Measurements from ENCODE around the gene JSRP1.
"Not testable (repeated sequence)": the region's sequence is repeated elsewhere in the genome, so short reads cannot be mapped to it uniquely, and the experiment has no call there.

Gene JSRP1

DNA sequence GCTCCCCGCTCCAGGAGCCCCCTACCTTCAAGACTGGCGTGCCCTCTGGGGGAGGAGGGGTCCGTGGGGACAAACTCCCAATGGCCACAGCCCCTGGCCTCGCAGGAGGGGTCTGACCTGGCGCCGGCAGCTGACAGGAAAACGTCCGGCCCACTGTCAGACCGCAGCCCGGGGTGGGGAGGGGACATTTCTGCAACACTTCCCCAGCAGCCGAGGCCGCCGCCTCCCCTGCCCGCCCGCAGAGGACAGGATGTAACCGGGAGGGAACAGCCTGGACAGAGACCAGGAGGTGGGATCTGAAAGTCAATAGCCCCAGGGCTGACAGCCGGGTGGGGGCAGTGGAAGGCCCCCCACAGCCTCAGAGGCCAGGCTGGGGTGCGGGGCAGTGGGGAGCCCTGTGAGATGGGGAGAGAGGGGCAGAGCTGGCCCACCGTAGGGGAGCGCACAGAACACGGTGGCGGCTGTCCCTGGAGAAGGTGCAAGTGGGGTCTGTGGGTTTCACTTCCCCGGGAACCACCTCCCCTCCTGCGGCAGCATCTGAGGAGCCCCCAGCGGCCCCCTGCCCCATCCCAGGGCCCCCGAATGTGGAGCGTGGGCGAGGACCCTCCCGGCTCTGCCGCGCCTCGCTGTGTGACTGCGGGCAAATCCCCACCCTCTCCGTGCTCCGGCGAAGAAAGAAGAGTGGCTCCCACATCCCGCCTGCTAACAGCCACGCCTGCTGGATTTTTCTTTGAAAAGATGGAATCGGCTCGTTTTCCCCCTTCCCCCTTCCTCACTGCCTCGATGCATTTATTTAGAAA is 26.0 kb upstream of the JSRP1 start, which contains the start of gene PEAK3:
Gene PEAK3 (minus strand): TSS at position 114 of the 800 bp plus-strand sequence. CDS start 1,244 bp downstream, outside the sequence.
- peak; percentile 12 for DNase-seq

DNA sequence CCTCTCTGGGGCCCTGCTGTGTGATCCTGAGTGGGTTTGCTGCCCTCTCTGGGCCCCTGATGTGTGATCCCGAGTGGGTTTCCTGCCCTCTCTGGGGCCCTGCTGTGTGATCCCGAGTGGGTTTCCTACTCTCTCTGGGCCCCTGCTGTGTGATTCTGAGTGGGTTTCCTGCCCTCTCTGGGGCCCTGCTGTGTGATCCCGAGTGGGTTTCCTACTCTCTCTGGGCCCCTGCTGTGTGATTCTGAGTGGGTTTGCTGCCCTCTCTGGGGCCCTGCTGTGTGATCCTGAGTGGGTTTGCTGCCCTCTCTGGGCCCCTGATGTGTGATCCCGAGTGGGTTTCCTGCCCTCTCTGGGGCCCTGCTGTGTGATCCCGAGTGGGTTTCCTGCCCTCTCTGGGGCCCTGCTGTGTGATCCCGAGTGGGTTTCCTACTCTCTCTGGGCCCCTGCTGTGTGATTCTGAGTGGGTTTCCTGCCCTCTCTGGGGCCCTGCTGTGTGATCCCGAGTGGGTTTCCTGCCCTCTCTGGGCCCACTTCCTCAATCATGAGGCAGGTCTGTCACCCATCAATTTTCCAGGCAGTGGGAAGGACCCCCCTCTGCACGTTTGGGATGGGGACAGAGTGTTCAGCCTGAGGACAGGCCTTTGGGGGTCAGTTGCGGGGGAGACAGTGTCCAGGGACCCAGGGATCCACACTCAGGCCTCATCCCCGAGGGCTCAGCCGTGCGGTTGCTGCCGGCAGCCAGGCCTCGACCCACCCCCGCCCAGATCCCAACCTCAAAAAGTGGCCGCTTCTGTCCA is 25.2 kb upstream of the JSRP1 start:
- DNase-seq: not testable (repeated sequence)

DNA sequence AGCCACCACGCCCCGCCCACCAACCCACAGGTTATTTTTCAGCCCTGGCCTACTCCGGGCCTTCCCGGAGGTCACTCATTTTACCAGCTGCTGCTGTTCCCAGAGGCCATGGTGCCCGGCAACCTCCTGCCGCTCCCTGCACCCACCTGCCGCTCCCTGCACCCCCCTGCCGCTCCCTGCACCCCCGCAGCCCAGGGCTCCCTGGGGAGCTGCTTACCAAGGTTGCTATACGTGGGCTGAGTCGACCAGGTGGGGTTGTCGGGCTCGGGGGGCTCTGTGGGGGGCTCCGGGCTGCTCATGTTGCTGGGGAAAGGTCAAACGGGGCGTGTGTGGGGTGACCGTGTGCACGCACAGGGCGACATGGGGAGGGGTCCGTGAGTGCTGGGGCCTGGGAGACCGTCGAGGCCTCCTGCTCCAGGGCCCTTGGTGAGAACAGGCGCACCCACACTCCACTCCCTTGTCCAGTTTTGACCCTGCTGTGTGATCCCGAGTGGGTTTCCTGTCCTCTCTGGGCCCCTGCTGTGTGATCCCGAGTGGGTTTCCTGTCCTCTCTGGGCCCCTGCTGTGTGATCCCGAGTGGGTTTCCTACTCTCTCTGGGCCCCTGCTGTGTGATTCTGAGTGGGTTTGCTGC is 24.5 kb upstream of the JSRP1 start:
- no peak for DNase-seq

DNA sequence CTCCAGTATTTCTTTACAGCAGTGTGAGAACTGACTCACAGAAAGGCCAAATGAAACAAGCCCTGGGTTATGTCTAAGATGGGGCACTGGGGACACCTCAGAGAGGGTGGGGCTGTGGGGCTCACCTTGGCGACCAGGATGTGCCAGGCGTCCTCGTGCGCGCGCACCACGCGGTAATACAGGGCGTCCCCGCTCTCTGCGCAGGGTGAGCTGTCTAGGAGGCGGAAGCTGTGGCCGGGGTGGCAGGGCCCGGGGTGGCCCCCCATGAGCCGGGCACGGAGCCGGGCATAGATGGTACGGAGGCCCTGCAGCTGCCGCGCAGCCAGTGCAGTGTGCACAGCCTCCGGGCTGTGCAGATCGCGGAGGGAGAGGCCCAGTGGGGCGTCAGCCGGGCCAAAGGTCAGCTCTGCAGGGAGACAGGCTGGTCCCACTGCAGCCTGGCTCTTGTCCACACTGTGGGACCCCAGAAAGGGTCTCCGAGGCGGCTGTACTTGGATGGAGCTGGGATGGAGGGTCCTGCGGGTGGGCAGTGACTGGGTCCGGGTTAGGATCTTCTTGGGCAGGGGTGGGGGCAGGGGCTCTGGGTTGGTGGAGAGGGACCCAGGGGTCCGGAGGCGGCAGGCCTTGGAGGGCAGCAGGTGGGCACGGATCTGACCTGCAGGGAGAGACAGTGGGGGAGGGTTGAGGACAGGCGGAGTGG is 22.4 kb upstream of the JSRP1 start:
- no peak for DNase-seq

DNA sequence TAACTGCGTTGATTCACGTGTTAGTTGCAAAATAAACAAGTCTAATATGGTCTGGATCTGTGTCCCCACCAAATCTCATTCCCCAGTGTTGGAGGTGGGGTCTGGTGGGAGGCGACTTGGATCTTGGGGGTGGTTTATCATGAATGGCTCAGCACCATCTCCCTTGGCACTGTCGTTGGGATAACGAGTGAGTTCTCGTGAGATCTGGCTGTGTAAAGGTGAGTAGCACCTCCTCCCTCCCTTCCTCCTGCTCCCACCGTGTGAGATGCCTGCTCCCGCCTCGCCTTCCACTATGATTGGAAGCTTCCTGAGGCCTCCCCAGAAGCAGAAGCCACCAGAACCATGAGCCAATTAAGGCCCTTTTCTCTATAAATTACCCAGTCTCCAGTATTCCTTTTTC is 20.9 kb upstream of the JSRP1 start:
- no peak for DNase-seq

DNA sequence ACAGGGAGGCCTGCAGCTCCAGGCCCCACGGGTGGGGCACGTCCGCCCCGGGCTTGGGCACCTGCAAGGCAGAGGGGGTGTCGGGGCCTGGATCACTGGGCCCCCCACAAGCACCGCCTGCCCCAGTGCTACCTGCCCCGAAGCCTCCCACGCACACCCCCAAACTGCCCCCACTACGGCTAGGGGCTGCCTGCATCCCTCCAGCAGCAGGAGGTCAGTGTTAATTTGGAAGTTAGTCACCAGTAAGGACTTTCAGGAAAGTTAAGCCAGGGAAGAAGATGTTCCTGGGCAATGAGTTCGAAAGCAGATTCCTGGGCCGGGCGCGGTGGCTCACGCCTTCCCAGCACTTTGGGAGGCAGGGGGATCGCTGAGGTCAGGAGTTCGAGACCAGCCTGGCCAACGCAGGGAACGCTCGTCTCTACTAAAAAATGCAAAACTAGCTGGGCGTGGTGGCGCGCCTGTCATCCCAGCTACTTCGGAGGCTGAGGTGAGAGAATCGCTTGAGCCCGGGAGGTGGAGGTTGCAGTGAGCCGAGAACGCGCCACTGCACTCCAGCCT is 20.3 kb upstream of the JSRP1 start:
- no peak for DNase-seq

DNA sequence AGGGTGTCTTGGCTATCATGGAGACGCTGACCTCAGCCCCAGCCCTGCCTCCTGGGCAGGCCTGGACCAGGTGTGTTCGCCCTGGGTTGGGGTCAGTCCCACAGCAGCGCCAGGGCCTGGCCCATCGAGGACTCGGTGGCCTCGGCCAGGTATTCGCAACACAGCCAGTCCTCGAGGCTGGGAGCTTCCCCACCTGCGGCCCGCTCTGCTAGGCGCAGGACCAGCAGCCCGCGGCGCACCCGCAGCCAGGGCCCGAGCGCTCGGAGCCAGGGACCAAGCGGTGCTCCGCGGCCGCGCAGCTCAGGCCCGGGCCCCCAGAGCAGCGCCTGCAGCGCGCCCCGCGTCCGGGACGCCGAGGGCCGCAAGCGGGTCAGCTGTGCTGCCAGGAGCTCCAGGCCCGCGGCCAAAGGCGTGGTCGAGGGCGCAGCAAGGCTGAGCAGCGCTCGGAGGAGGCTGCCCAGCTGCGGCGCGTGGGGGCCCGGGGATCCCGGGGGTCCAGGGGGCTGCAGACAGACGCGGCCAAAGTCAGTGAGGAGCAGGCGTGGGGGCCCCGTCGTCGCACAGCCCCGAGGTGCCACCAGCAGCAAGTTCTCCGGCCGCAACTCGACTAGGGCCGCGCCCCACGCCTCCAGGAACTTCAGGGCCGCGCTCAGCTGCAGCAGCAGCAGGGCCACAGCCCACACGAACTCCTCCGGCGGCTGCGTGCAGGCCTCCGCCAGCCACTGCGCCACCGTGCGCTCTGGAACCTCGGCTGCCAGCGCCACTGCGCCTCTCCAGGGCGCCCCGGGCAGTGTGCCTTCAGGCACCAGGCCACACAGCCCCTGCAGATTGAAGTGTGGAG is 19.6 kb upstream of the JSRP1 start:
- no peak for DNase-seq

DNA sequence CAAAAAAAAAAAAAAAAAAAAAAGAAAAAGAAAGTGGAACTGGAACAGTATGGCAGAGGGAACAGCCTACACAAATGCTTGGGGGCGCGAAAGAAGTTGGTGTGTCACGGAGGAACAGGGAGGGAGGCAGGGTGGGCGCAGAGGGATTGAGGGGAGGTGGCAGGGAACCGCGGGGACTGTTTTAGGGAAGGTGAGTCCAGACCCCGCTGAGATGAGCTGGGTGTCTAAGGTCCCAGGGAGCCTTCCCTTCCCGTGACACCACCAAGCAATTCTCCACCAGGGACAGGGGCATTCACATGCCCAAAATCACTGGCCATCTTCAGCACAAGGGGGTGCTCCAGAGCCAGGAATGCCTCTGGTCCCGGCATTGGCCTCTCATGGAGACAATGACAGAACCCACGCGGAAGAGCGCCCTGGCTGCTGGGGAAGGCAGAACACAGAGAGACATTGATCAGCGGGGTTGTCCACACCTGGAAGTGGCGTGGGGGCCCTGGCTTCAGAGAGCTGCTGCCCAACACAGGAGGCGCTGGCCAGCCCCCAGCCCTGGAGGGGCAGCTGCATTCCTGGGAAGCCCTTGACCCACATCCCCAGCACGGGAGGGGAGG is 18.8 kb upstream of the JSRP1 start:
- DNase-seq: peak; percentile 27

DNA sequence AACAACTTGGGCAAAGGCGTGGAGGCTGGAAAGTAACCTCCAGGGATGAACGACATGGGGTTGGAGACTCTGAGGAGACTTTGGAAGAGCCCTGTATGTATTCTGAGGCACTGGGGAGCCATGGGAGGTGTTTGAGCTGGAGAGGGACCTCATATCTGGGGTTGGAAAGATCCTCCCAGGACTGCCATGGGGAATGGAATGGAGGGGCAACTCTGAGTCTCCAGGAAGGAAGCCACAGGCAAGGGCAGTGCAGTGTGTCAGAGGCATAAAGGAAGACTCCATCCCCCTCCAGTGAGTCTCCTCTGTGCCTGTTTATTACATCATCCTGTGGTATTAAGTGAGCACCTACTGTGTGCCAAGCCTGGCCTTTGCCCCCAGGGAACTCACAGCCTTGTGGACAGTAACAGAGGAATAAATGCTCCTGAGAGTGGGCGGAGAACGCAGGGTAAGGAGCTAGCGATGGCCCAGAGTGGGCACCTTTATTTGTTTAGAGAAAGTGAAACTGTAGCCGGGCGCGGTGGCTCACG is 18.0 kb upstream of the JSRP1 start:
- DNase-seq: no peak

DNA sequence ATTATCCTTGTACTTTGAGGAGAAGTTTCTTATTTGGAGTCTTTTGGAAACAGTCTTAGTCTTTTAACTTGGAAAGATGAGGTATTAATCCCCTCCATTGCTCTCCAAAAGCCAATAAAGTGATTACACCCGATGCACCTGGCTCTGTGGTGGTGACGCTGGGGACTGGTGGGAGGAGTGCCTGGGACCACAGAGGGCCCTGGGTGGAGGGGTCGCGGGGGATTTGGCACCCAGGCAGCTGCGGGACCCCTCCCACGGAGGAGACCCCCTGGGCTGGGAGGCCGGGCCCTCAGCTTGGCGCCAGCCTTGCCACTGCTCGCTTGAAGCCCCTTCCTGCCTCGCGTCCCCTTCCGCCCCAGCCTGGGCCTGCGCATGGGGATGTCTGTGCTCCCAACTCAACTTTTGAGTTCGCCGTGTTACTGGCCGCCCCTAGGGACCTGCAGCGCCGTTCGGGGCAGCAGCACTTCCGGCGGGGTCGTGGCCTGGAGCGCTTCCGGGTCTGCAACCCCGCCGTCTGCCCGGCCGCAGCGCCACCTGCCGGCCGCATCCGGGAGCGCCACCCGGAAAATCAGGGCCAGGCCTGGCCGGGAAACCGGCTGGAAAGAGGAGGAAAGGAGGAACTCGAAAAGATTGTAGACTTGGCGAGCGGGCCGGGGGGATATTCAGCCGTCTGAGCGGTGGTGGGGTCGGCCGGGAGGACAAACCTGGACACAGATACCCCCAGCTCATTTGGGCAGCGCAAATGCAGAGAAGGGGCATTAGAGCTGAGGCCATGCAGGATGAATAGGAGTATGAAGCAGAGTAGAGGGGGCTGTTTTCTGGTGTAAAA is 17.4 kb upstream of the JSRP1 start:
- peak; percentile 20 for DNase-seq

DNA sequence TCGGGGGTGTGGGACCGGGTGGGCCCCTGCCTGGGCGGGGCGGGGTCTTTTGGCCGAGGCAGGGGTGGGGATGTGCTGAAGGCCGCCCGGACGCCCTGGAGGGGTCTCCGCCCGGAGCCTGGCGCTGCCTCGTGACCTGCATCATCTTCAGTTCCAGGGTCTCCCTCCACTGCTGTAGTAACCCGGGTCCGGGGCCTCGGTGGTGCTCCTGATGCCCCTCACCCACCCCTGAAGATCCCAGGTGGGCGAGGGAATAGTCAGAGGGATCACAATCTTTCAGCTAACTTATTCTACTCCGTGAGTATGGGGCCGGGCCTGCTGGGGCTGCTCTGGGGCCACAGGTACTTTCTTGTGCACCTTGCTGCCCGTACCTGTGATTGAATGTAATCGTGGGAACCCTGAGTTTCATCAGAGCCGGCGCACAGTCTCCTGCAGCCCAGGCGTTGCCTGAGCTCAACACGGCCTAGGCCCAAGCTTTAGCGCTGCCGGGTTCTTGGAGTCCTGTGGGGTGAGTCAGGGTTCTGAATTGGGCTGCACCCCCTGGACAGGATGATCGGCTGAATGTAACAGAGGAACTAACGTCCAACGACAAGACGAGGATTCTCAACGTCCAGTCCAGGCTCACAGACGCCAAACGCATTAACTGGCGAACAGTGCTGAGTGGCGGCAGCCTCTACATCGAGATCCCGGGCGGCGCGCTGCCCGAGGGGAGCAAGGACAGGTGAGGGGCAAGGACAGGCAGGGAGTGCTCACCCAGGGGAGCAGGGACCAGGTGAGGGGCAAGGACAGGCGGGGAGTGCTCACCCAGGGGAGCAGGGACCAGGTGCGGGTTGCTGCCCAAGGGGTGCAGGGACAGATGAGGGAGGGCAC is 15.3 kb upstream of the JSRP1 start:
- DNase-seq: no peak

DNA sequence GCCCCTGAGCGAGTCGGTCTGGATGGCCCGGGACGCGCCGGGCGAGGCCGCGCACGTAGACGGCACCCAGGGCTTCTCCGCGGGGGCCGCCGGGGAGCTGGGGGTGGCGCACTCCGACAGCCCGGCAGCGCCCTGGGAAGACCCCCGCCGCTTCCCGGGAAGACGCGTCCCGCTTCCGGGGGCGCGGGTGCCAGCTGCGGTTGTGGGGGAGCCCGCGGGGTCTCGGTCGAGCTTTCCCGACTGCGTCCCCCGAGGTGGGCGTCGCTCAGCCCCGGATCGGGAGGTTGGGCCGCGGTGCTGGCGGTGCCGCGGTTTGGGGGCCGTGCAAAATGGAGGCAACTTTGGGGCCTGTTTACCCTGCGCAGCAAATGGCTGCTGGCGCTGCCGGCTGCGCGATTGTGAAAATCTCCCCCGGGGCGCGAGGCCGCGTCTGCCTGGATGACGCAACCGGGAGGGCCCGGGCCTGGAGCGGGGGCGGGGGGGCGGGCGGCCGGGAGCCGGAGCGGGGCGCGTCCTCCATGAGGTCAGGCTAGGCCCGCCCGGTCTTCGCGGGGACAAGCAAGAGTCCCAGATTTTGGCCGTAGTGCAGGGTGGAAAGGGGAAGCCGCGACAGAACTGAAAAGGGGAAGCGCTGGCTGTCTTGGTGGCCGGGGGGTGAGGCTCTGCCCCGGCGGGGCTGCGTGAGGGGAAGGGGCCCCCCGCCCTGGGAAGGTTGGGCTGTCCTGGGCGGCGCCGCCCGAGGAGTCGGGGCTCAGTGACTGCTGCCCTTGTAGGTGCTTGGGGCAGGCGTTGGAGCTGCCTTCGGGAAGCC is 14.4 kb upstream of the JSRP1 start:
- peak; percentile 64 for DNase-seq

DNA sequence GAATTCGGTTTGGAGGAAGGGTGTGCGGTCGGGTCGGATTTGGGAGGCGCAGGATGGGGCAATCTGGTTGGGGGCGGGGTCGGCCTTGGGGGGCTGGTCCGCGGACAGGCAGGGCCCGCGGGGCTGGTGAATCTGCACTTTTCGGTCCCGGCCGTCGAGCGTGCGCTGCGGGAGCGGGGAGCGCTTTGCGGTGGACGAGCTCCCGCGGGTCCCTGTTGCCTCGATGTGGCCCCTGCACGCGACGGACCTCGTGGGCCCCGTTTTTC is 13.9 kb upstream of the JSRP1 start:
- no peak for DNase-seq

DNA sequence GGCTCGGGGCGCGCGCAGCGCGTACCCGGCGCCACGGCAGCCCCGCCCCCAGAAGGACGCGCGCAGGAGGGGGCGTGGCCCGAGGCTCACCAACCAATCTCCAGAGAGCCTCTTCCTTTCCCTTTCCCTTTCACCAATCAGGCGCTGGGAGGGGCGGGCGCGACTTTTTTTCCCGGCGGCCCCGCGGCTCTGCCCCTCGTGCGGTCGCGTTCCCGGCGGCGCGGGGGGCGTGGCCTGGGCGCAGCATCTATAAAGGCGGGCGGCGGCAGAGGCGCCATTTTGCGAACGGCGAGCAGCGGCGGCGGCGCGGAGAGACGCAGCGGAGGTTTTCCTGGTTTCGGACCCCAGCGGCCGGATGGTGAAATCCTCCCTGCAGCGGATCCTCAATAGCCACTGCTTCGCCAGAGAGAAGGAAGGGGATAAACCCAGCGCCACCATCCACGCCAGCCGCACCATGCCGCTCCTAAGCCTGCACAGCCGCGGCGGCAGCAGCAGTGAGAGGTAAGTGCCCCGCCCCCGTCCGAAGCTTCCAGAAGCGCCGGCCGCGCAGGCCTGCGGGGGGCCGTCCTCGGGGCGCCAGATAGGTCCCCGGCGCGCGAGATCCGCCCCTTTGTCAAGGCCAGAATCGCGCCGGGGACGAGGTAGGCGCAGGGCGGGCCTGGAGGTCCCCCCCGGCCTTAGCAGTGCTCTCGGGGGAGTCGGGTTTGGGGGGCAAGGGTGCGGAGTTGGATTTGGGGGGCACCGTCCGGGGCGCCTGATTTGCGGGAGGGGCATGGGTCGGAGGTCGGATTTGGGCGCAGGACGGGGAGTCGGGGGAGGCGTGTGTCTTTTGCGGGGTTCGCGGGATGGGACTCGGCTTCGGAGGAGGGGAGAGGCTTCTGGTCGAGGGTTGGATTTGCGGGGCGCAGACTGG is 13.3 kb upstream of the JSRP1 start:
- peak; percentile 90 for DNase-seq

DNA sequence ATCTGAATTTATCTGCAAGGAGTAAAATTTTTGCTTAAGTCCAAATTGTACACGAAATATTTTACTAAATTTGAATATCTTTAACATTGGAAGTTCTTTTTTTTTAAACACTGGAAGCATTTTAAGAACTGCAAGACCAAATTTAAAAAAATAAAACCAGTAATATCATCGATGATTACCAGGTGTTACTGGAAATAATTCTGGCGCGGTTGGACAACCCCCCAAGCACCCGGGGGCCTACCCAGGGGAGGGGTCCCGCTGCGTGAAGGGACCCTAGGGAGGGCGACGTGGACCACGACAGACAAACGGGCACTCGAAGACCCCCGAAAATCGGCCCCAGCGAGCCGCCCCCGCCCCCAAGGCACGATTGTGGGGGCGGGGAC is 12.6 kb upstream of the JSRP1 start:
- DNase-seq: no peak

DNA sequence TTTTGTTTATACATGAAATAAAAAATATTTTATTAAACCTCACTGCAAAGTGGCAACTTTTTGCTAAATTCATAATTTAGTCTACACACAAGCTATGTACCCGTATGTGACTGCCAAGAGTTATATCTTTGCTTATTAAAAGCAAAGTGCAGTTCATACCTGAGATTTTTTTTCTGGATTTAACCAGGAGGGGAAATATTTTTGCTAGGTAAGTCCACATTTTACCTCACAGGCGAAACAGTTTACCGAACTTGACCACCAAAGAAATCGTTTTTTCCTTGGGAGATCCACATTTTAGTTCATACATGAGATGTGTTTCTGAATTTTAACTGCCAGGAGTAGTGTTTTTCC is 12.2 kb upstream of the JSRP1 start:
- no peak for DNase-seq

DNA sequence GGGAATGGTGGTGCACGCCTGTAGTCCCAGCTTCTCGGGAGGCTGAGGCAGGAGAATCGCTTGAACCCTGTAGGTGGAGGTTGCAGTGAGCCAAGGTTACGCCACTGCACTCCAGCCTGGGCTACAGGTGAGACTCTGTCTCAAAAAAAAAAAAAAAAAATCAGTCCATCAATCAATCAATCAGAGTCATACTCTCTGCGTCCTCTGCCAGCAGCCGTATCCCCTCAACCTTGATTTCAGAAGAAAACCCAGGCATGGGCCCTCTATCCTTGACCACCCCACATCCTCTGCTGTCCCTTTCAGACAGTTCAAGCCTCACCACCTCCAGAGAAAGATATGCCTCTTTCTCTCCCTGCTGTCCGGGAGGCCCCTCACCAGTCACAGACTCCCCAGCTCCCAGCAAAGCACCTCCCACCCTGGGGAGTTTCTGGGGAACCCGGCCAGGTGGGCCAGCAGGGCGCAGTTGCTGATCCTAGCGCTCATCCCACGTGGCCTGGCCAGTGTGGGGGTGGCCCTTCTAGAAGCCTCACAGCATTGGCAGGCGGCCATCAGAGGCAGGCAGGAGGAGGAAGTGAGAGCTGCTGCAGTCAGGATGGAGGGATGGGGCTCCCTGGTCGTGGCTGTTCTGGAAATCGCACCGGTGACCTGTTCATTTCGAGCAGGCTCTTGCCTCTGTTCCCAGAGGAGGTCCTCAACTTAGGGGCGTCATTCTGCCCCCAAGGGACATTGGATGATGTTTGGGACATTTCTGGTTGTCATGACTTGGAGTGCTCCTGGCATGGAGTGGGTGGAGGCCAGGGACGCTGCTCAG is 10.2 kb upstream of the JSRP1 start:
- DNase-seq: no peak

All from NCI-H146 (cell line).